HepG2 (cell line): ENCODE results near the gene GUCA1A.

Source experiments
- ADNP ChIP-seq: sonication (generic); formaldehyde crosslinking; IDR thresholded peaks from 2 replicates; pipeline ENCODE4 v1.4.0; 2020; ENCODE audit warnings: missing genetic modification reagents
- ATF2 ChIP-seq: sonication (generic); formaldehyde crosslinking; IDR thresholded peaks from 2 replicates; pipeline ENCODE4 v1.4.0; 2020; ENCODE audit warnings: missing genetic modification reagents
- PAX8 ChIP-seq: sonication (generic); formaldehyde crosslinking; IDR thresholded peaks from 2 replicates; pipeline ENCODE4 v1.8.0; 2022; ENCODE audit warnings: mild to moderate bottlenecking, missing genetic modification reagents, borderline replicate concordance
- SMC3 ChIP-seq: IDR thresholded peaks from 2 replicates; pipeline ENCODE4 v1.6.1; 2011; ENCODE audit warnings: low read length, improper control_type of control experiment
- TAF1 ChIP-seq: sonication (generic); formaldehyde crosslinking; IDR thresholded peaks from 2 replicates; pipeline ENCODE4 v1.4.0; 2020; ENCODE audit warnings: missing genetic modification reagents
- ZNF136 ChIP-seq: sonication (generic); formaldehyde crosslinking; IDR thresholded peaks from 2 replicates; pipeline ENCODE4 v1.8.1; 2022; ENCODE audit warnings: low read depth, mild to moderate bottlenecking, moderate library complexity, missing genetic modification reagents
- ZNF274 ChIP-seq: sonication (generic); formaldehyde crosslinking; IDR thresholded peaks from 2 replicates; pipeline ENCODE4 v1.5.1; 2020; ENCODE audit warnings: mild to moderate bottlenecking, missing genetic modification reagents
- ZNF354B ChIP-seq: sonication (generic); formaldehyde crosslinking; IDR thresholded peaks from 2 replicates; pipeline ENCODE4 v1.8.0; 2022; ENCODE audit warnings: mild to moderate bottlenecking, missing genetic modification reagents
- ZNF776 ChIP-seq: sonication (generic); formaldehyde crosslinking; IDR thresholded peaks from 2 replicates; pipeline ENCODE4 v1.4.0; 2020; ENCODE audit warnings: mild to moderate bottlenecking, missing genetic modification reagents
- TF ChIP-seq, protein P1 (sequence below): sonication (generic); formaldehyde crosslinking; IDR thresholded peaks from 2 replicates; pipeline ENCODE4 v1.5.0; 2020; ENCODE audit warnings: mild to moderate bottlenecking, missing genetic modification reagents, moderate library complexity
- TF ChIP-seq, protein P2 (sequence below): fragments of 450-650 bp; IDR thresholded peaks from 2 replicates; pipeline ENCODE4 v1.6.1; 2017; ENCODE audit warnings: mild to moderate bottlenecking

DNA sequence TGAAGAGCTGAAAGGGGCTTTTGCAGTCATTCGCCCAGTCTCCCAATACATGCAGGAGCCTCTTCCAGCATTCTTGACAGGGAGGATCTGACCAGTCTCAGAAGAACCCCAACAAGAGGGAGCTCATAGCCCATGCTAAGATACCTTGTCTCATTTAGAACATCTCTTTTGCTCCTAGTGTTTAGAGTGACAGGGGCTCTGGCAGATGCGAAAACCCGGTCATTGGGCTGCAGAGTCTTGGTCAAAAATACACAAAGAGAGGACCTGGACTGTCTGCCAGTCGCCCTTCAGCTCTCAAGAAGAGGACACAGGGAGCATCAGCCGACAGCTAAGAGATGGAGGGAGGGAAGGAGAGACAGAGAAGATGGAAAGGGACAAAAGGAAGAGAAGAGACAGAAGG, 20.9 kb downstream of the GUCA1A start:
- TF ChIP-seq PAX8 (CRISPR knock-in tag) = no peak
- TF ChIP-seq, protein P1, sequence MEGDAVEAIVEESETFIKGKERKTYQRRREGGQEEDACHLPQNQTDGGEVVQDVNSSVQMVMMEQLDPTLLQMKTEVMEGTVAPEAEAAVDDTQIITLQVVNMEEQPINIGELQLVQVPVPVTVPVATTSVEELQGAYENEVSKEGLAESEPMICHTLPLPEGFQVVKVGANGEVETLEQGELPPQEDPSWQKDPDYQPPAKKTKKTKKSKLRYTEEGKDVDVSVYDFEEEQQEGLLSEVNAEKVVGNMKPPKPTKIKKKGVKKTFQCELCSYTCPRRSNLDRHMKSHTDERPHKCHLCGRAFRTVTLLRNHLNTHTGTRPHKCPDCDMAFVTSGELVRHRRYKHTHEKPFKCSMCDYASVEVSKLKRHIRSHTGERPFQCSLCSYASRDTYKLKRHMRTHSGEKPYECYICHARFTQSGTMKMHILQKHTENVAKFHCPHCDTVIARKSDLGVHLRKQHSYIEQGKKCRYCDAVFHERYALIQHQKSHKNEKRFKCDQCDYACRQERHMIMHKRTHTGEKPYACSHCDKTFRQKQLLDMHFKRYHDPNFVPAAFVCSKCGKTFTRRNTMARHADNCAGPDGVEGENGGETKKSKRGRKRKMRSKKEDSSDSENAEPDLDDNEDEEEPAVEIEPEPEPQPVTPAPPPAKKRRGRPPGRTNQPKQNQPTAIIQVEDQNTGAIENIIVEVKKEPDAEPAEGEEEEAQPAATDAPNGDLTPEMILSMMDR (CRISPR knock-in tag) = no peak
- TF ChIP-seq ZNF136 (CRISPR knock-in tag) = no peak
- no peak for TF ChIP-seq ZNF354B (CRISPR knock-in tag)
- TF ChIP-seq ZNF274 (CRISPR knock-in tag) = no peak
- TF ChIP-seq ADNP (CRISPR knock-in tag) = no peak
- TF ChIP-seq, protein P2, sequence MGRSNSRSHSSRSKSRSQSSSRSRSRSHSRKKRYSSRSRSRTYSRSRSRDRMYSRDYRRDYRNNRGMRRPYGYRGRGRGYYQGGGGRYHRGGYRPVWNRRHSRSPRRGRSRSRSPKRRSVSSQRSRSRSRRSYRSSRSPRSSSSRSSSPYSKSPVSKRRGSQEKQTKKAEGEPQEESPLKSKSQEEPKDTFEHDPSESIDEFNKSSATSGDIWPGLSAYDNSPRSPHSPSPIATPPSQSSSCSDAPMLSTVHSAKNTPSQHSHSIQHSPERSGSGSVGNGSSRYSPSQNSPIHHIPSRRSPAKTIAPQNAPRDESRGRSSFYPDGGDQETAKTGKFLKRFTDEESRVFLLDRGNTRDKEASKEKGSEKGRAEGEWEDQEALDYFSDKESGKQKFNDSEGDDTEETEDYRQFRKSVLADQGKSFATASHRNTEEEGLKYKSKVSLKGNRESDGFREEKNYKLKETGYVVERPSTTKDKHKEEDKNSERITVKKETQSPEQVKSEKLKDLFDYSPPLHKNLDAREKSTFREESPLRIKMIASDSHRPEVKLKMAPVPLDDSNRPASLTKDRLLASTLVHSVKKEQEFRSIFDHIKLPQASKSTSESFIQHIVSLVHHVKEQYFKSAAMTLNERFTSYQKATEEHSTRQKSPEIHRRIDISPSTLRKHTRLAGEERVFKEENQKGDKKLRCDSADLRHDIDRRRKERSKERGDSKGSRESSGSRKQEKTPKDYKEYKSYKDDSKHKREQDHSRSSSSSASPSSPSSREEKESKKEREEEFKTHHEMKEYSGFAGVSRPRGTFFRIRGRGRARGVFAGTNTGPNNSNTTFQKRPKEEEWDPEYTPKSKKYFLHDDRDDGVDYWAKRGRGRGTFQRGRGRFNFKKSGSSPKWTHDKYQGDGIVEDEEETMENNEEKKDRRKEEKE = no peak
- no peak for TF ChIP-seq TAF1
- no peak for TF ChIP-seq SMC3
- TF ChIP-seq ZNF776 (CRISPR knock-in tag) = no peak
- TF ChIP-seq ATF2 (CRISPR knock-in tag) = no peak
